RWPE2 (cell line): ENCODE measurements around the gene ABCA13.

ENCODE experiments used
- ATAC-seq: fragments of 200-7000 bp; cut with Tn5 transposase; 3 replicates; pipeline ENCODE4 v1.9.1; 2021; ENCODE audit warnings: low read depth
- DNase-seq: peaks from one replicate; pipeline ENCODE4 v3.0.0-alpha.2; 2020; ENCODE audit warnings: low spot score
- H3K27ac ChIP-seq: fragments of 450-650 bp; 2 replicates; pipeline ENCODE4 v1.5.1; 2017; ENCODE audit warnings: mild to moderate bottlenecking; ENCODE audit not compliant: poor library complexity, severe bottlenecking
- H3K27me3 ChIP-seq: fragments of 250-450 bp; sonication (Bioruptor Pico); 2 replicates; pipeline ENCODE4 v1.5.1; 2021; ENCODE audit warnings: mild to moderate bottlenecking, moderate library complexity; ENCODE audit not compliant: insufficient read depth, poor library complexity, severe bottlenecking
- H3K36me3 ChIP-seq: fragments of 250-450 bp; sonication (Bioruptor Pico); 2 replicates; pipeline ENCODE4 v1.5.1; 2020; ENCODE audit warnings: low read depth, mild to moderate bottlenecking, moderate library complexity
- H3K4me1 ChIP-seq: fragments of 250-450 bp; sonication (Bioruptor Pico); 2 replicates; pipeline ENCODE4 v1.5.1; 2021; ENCODE audit warnings: mild to moderate bottlenecking, moderate library complexity; ENCODE audit not compliant: insufficient read depth, poor library complexity, severe bottlenecking
- H3K4me3 ChIP-seq: fragments of 250-450 bp; sonication (Bioruptor Pico); 2 replicates; pipeline ENCODE4 v1.5.1; 2021; ENCODE audit warnings: mild to moderate bottlenecking, moderate library complexity; ENCODE audit not compliant: severe bottlenecking
- H3K9me3 ChIP-seq: fragments of 250-450 bp; sonication (Bioruptor Pico); 2 replicates; pipeline ENCODE4 v1.5.1; 2021; ENCODE audit warnings: mild to moderate bottlenecking, moderate library complexity; ENCODE audit not compliant: severe bottlenecking
- TF ChIP-seq, protein P1 (sequence below): fragments of 450-650 bp; IDR thresholded peaks from one replicate; pipeline ENCODE4 v1.5.1; 2017; ENCODE audit warnings: mild to moderate bottlenecking, moderate library complexity; ENCODE audit not compliant: poor library complexity, severe bottlenecking

ABCA13 gene

DNA sequence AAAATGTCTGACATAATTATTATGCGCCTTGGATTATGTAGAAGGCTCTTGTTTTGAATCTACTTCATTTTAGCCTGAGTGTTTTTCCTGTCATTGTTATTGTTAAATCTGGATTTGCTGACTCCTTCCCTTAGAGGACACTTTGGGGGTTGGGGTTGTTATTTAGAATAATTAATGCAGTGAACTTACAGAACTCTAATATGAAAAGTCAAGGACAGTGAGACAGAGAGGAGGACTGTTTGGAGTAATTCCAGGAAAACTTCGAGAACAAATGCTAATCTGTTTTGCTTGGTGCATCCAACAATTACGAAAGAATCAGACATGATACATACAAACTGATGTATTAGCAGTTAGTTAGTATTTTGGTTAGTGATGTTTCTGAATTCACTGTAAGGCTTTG lies 146.1 kb downstream of the ABCA13 start:
- Histone ChIP-seq H3K27me3 (no peaks in the 10 kb centered on the region), H3K27ac (no peak overlapping the region), H3K4me1 (peaks cover 2% of the 10 kb centered on the region), H3K36me3 (no peaks in the 10 kb centered on the region), H3K4me3 (no peak overlapping the region), H3K9me3 (no peaks in the 10 kb centered on the region)
- ATAC-seq (no peak), DNase-seq (no peak)
- TF ChIP-seq, protein P1, sequence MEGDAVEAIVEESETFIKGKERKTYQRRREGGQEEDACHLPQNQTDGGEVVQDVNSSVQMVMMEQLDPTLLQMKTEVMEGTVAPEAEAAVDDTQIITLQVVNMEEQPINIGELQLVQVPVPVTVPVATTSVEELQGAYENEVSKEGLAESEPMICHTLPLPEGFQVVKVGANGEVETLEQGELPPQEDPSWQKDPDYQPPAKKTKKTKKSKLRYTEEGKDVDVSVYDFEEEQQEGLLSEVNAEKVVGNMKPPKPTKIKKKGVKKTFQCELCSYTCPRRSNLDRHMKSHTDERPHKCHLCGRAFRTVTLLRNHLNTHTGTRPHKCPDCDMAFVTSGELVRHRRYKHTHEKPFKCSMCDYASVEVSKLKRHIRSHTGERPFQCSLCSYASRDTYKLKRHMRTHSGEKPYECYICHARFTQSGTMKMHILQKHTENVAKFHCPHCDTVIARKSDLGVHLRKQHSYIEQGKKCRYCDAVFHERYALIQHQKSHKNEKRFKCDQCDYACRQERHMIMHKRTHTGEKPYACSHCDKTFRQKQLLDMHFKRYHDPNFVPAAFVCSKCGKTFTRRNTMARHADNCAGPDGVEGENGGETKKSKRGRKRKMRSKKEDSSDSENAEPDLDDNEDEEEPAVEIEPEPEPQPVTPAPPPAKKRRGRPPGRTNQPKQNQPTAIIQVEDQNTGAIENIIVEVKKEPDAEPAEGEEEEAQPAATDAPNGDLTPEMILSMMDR, result no peak

- ATAC-seq (no peak), DNase-seq (no peak)
- Histone ChIP-seq H3K4me3 (no peak overlapping the region), H3K36me3 (no peaks in the 10 kb centered on the region), H3K27me3 (no peaks in the 10 kb centered on the region), H3K27ac (no peak overlapping the region), H3K9me3 (no peaks in the 10 kb centered on the region), H3K4me1 (no peaks in the 10 kb centered on the region)
- TF ChIP-seq, protein P1, result no peak
These were observed 150.2 kb downstream of the ABCA13 start for GRCh38 chr7:48321319-48322010.

- Histone ChIP-seq H3K27me3 (no peaks in the 10 kb centered on the region), H3K4me3 (no peak overlapping the region), H3K36me3 (no peaks in the 10 kb centered on the region), H3K4me1 (no peaks in the 10 kb centered on the region), H3K27ac (no peak overlapping the region), H3K9me3 (no peaks in the 10 kb centered on the region)
- ATAC-seq (peak; percentile 79), DNase-seq (no peak)
- TF ChIP-seq, protein P1, result peak; percentile 78
These were observed 165.9 kb downstream of the ABCA13 start for GRCh38 chr7:48337012-48337621.

- Histone ChIP-seq H3K9me3 (no peaks in the 10 kb centered on the region), H3K36me3 (no peaks in the 10 kb centered on the region), H3K27ac (no peak overlapping the region), H3K27me3 (no peaks in the 10 kb centered on the region), H3K4me1 (no peaks in the 10 kb centered on the region), H3K4me3 (no peak overlapping the region)
- DNase-seq, result no peak
- TF ChIP-seq, protein P1, result no peak
- no peak for ATAC-seq
These were observed 166.5 kb downstream of the ABCA13 start for GRCh38 chr7:48337781-48338180.
